ENCODE measurements around the gene C12orf60. TPM values are rescaled to one million over a fixed set of nuclear protein-coding genes. Genes with fewer than 3 reads are reported as not detected.

Gene C12orf60
- total and polyA plus RNA-seq, 2 experiments from 2014 or later = 0.17 to 2.3 TPM

GRCh38 chr12:14849661-14850060 is 46.2 kb downstream of the C12orf60 start:
- Histone ChIP-seq H4K20me1 (ENCODE audit: insufficient read depth, poor library complexity, severe bottlenecking) (no peaks in the 10 kb centered on the region), H3K9me3 (ENCODE audit: low read depth) (no peaks in the 10 kb centered on the region), H3K79me2 (no peaks in the 10 kb centered on the region), H3K4me1 (ENCODE audit: insufficient read depth) (peaks cover 3% of the 10 kb centered on the region), H3K27me3 (no peaks in the 10 kb centered on the region), H2AFZ (no peak overlapping the region), H3K4me3 (no peak overlapping the region), H3K36me3 (replicated peaks; ENCODE audit: insufficient read depth, low read depth) (no peaks in the 10 kb centered on the region), H3K9me2 (replicated peaks; ENCODE audit: insufficient read depth) (no peaks in the 10 kb centered on the region), H3K4me2 (no peak overlapping the region), H3K27ac (peak overlapping the region; percentile 8)
- no peak for DNase-seq (ENCODE audit: low spot score)
- no peak for TF ChIP-seq EZH2 (IDR thresholded peaks at IDR 0.05; ENCODE audit: borderline replicate concordance)
- TF ChIP-seq CTCF (IDR thresholded peaks at IDR 0.05; ENCODE audit: poor library complexity) = no peak
- no peak for TF ChIP-seq EZH2phosphoT487 (IDR thresholded peaks at IDR 0.05; ENCODE audit: low read depth, severe bottlenecking, unreplicated experiment)
- 49% methylated on average over 2 of the region's 2 CpGs for WGBS (ENCODE audit: low lambda C conversion rate, missing lambda C conversion rate)

GRCh38 chr12:14850929-14851663 is 47.6 kb downstream of the C12orf60 start:
- Histone ChIP-seq H3K36me3 (replicated peaks; ENCODE audit: insufficient read depth, low read depth) (no peaks in the 10 kb centered on the region), H3K27me3 (no peaks in the 10 kb centered on the region), H4K20me1 (ENCODE audit: insufficient read depth, poor library complexity, severe bottlenecking) (no peaks in the 10 kb centered on the region), H3K4me3 (no peak overlapping the region), H3K4me2 (no peak overlapping the region), H3K9me2 (replicated peaks; ENCODE audit: insufficient read depth) (no peaks in the 10 kb centered on the region), H3K4me1 (ENCODE audit: insufficient read depth) (peaks cover 3% of the 10 kb centered on the region), H3K79me2 (no peaks in the 10 kb centered on the region), H3K27ac (no peak overlapping the region), H2AFZ (no peak overlapping the region), H3K9me3 (ENCODE audit: low read depth) (no peaks in the 10 kb centered on the region)
- no peak for TF ChIP-seq EZH2 (IDR thresholded peaks at IDR 0.05; ENCODE audit: borderline replicate concordance)
- TF ChIP-seq CTCF (IDR thresholded peaks at IDR 0.05; ENCODE audit: poor library complexity) = no peak
- TF ChIP-seq EZH2phosphoT487 (IDR thresholded peaks at IDR 0.05; ENCODE audit: low read depth, severe bottlenecking, unreplicated experiment) = no peak
- 84% methylated on average over 1 of the region's 1 CpG for WGBS (ENCODE audit: low lambda C conversion rate, missing lambda C conversion rate)
- DNase-seq (ENCODE audit: low spot score) = no peak

- Histone ChIP-seq H3K36me3 (replicated peaks; ENCODE audit: insufficient read depth, low read depth) (no peaks in the 10 kb centered on the region), H3K4me2 (no peak overlapping the region), H4K20me1 (ENCODE audit: insufficient read depth, poor library complexity, severe bottlenecking) (no peaks in the 10 kb centered on the region), H3K79me2 (no peaks in the 10 kb centered on the region), H3K27me3 (no peaks in the 10 kb centered on the region), H2AFZ (no peak overlapping the region), H3K27ac (no peak overlapping the region), H3K4me3 (no peak overlapping the region), H3K9me3 (ENCODE audit: low read depth) (no peaks in the 10 kb centered on the region), H3K4me1 (ENCODE audit: insufficient read depth) (no peaks in the 10 kb centered on the region), H3K9me2 (replicated peaks; ENCODE audit: insufficient read depth) (no peaks in the 10 kb centered on the region)
- TF ChIP-seq CTCF (IDR thresholded peaks at IDR 0.05; ENCODE audit: poor library complexity) (no peak), EZH2phosphoT487 (IDR thresholded peaks at IDR 0.05; ENCODE audit: low read depth, severe bottlenecking, unreplicated experiment) (no peak), EZH2 (IDR thresholded peaks at IDR 0.05; ENCODE audit: borderline replicate concordance) (no peak)
- no peak for DNase-seq (ENCODE audit: low spot score)
Measured at GRCh38 chr12:14852880-14853279, 49.4 kb downstream of the C12orf60 start.
